NCI-H774 (cell line): Measurements from ENCODE around the gene NAA60.

ENCODE experiments used
- DNase-seq: peaks from one replicate; lab custom pipeline; 2025; lab: John Stamatoyannopoulos, UW

The NAA60 gene

GRCh38 chr16:3443108-3444031 is at the start of gene NAA60, which contains the start of gene ZNF597:
TSS of gene NAA60 (plus strand) at chr16:3443680. CDS start at chr16:3476228, 32,548 bp downstream.
TSS of gene ZNF597 (minus strand) at chr16:3443504. CDS start at chr16:3443153, 351 bp downstream.
- peak; percentile 81 for DNase-seq

GRCh38 chr16:3400446-3400778 is 43.1 kb upstream of the NAA60 start:
- no peak for DNase-seq

- DNase-seq: peak; percentile 97
Measured at GRCh38 chr16:3400779-3401688, 42.4 kb upstream of the NAA60 start, which contains the start of the genes ZNF174 and ZSCAN32. TSS of gene ZNF174 (plus strand) at chr16:3401215. CDS start at chr16:3402005, 790 bp downstream. TSS of gene ZSCAN32 (minus strand) at chr16:3401004. CDS start at chr16:3397557, 3,447 bp downstream.

- DNase-seq: no peak
Measured at GRCh38 chr16:3401719-3402397, 41.6 kb upstream of the NAA60 start.

GRCh38 chr16:3408561-3409197 is 34.8 kb upstream of the NAA60 start:
- DNase-seq: no peak

- no peak for DNase-seq
Measured at GRCh38 chr16:3413730-3414379, 29.6 kb upstream of the NAA60 start.

- DNase-seq: no peak
Measured at GRCh38 chr16:3431779-3432219, 11.7 kb upstream of the NAA60 start.

GRCh38 chr16:3434373-3434772 is 9.1 kb upstream of the NAA60 start:
- no peak for DNase-seq

- no peak for DNase-seq
Measured at GRCh38 chr16:3439637-3440036, 3.8 kb upstream of the NAA60 start.

GRCh38 chr16:3444032-3444388 is 530 bp downstream of the NAA60 start:
- DNase-seq: no peak

GRCh38 chr16:3454093-3454492 is 10.6 kb downstream of the NAA60 start:
- DNase-seq: no peak

GRCh38 chr16:3454631-3455147 is 11.2 kb downstream of the NAA60 start:
- DNase-seq: no peak

GRCh38 chr16:3457434-3458252 is 14.2 kb downstream of the NAA60 start:
- peak; percentile 90 for DNase-seq

- no peak for DNase-seq
Measured at GRCh38 chr16:3458278-3458851, 14.9 kb downstream of the NAA60 start.

- DNase-seq: no peak
Measured at GRCh38 chr16:3458852-3459361, 15.4 kb downstream of the NAA60 start.

GRCh38 chr16:3459401-3460090 is 16.1 kb downstream of the NAA60 start:
- DNase-seq: no peak

GRCh38 chr16:3460121-3460520 is 16.6 kb downstream of the NAA60 start:
- no peak for DNase-seq

- DNase-seq: no peak
Measured at GRCh38 chr16:3460585-3460984, 17.1 kb downstream of the NAA60 start.

GRCh38 chr16:3461151-3461550 is 17.7 kb downstream of the NAA60 start:
- no peak for DNase-seq
